Spinal cord (tissue), 10 donors: ENCODE results near the gene KRT33A. TPM values are rescaled to one million over a fixed set of nuclear protein-coding genes. Genes with fewer than 3 reads are reported as not detected.
"Not testable (repeated sequence)": the region's sequence is repeated elsewhere in the genome, so short reads cannot be mapped to it uniquely, and the experiment has no call there.

ENCODE experiments used
- DNase-seq, 6 donors: peaks; one replicate each; pipeline versions ENCODE4 v3.0.0 to v3.0.0-alpha.2; 2013 to 2015; ENCODE audit warnings: low spot score in 6 of 6, low read depth in 4 of 6
- H3K27ac ChIP-seq: one replicate; pipeline ENCODE4 v1.5.1; 2013; ENCODE audit warnings: low read depth, low read length, control low read depth
- H3K27me3 ChIP-seq: one replicate; pipeline ENCODE4 v1.6.1; 2013; ENCODE audit warnings: low read length; ENCODE audit not compliant: control insufficient read depth, insufficient read depth
- H3K36me3 ChIP-seq: one replicate; pipeline ENCODE4 v1.6.1; 2013; ENCODE audit warnings: low read length; ENCODE audit not compliant: control insufficient read depth, insufficient read depth
- H3K4me1 ChIP-seq: one replicate; pipeline ENCODE4 v1.6.1; 2013; ENCODE audit warnings: low read length; ENCODE audit not compliant: control insufficient read depth, insufficient read depth
- H3K4me3 ChIP-seq: one replicate; pipeline ENCODE4 v1.5.1; 2013; ENCODE audit warnings: low read depth, low read length, control low read depth
- H3K9me3 ChIP-seq: one replicate; pipeline ENCODE4 v1.6.1; 2013; ENCODE audit warnings: low read length; ENCODE audit not compliant: control insufficient read depth, insufficient read depth
- WGBS: methylation state at CpG from one replicate; pipeline ENCODE4 v1.1.5; 2013; ENCODE audit warnings: missing lambda C conversion rate; ENCODE audit not compliant: insufficient coverage; 5-methylcytosine and 5-hydroxymethylcytosine counted together
- polyA plus RNA-seq, 2 donors: library from polyadenylated mRNA; unstranded; fragments of 120-200 nt; gene quantifications; one replicate each; pipeline ENCODE4 v1.2.1, GENCODE V29; 2013; ENCODE audit not compliant: insufficient read length in 2 of 2
- total RNA-seq, 2 donors: library from RNA; depleted of rRNA in 1 of 2; stranded (reverse); fragments of 120-200 nt in 1 of 2; fragments of >200 nt in 1 of 2; gene quantifications; one replicate each; pipeline versions ENCODE4 v1.2.3 to v1.2.4, GENCODE V29; 2013 to 2014
- donor health status: healthy.

Gene KRT33A
- total and polyA plus RNA-seq, 4 donors: not detected

GRCh38 chr17:41346421-41346820 lies 4.2 kb downstream of the KRT33A start:
- H3K4me3 ChIP-seq, H3K27me3 ChIP-seq, H3K27ac ChIP-seq, H3K36me3 ChIP-seq, H3K9me3 ChIP-seq, H3K4me1 ChIP-seq, DNase-seq: not testable (repeated sequence)
- 95% methylated on average over 14 of the region's 16 CpGs for WGBS

GRCh38 chr17:41345992-41346391 lies 4.6 kb downstream of the KRT33A start:
- WGBS: 96% methylated on average over 3 of the region's 3 CpGs
- Histone ChIP-seq H3K4me1 (peaks cover 6% of the 10 kb centered on the region), H3K4me3 (no peak overlapping the region), H3K27ac (peak overlapping the region; percentile 16), H3K36me3 (no peaks in the 10 kb centered on the region), H3K9me3 (peaks cover 2% of the 10 kb centered on the region), H3K27me3 (no peaks in the 10 kb centered on the region)
- no peak for DNase-seq

- H3K4me3 ChIP-seq: no peak overlapping the region
- DNase-seq: no peak
- H3K27me3 ChIP-seq: no peaks in the 10 kb centered on the region
- WGBS: 71% methylated on average over 3 of the region's 3 CpGs
- peaks cover 2% of the 10 kb centered on the region for H3K4me1 ChIP-seq
- H3K27ac ChIP-seq: no peak overlapping the region
- peaks cover 2% of the 10 kb centered on the region for H3K9me3 ChIP-seq
- H3K36me3 ChIP-seq: no peaks in the 10 kb centered on the region
Measured at GRCh38 chr17:41343029-41343428, 7.6 kb downstream of the KRT33A start.

GRCh38 chr17:41340934-41341861 lies 9.4 kb downstream of the KRT33A start:
- WGBS: 76% methylated on average over 6 of the region's 7 CpGs
- H3K36me3 ChIP-seq: no peaks in the 10 kb centered on the region
- H3K9me3 ChIP-seq: peaks cover 2% of the 10 kb centered on the region
- no peak for DNase-seq
- no peak overlapping the region for H3K27ac ChIP-seq
- no peaks in the 10 kb centered on the region for H3K4me1 ChIP-seq
- H3K27me3 ChIP-seq: no peaks in the 10 kb centered on the region
- H3K4me3 ChIP-seq: no peak overlapping the region

- no peak for DNase-seq
- 49% methylated on average over 2 of the region's 3 CpGs for WGBS
- H3K4me1 ChIP-seq: no peaks in the 10 kb centered on the region
- H3K36me3 ChIP-seq: no peaks in the 10 kb centered on the region
- H3K27ac ChIP-seq: no peak overlapping the region
- H3K9me3 ChIP-seq: peaks cover 2% of the 10 kb centered on the region
- H3K27me3 ChIP-seq: no peaks in the 10 kb centered on the region
- H3K4me3 ChIP-seq: no peak overlapping the region
Measured at GRCh38 chr17:41340494-41340893, 10.1 kb downstream of the KRT33A start.

GRCh38 chr17:41339571-41340172 lies 11.0 kb downstream of the KRT33A start:
- Histone ChIP-seq H3K27ac (no peak overlapping the region), H3K4me3 (no peak overlapping the region), H3K9me3 (peaks cover 2% of the 10 kb centered on the region), H3K4me1 (no peaks in the 10 kb centered on the region), H3K27me3 (no peaks in the 10 kb centered on the region), H3K36me3 (no peaks in the 10 kb centered on the region)
- no peak for DNase-seq
- 50% methylated on average over 1 of the region's 2 CpGs for WGBS

- H3K36me3 ChIP-seq: no peaks in the 10 kb centered on the region
- 81% methylated on average over 3 of the region's 5 CpGs for WGBS
- H3K9me3 ChIP-seq: peaks cover 2% of the 10 kb centered on the region
- no peaks in the 10 kb centered on the region for H3K4me1 ChIP-seq
- no peaks in the 10 kb centered on the region for H3K27me3 ChIP-seq
- no peak for DNase-seq
- no peak overlapping the region for H3K4me3 ChIP-seq
- H3K27ac ChIP-seq: no peak overlapping the region
Measured at GRCh38 chr17:41338961-41339485, 11.6 kb downstream of the KRT33A start.

GRCh38 chr17:41335747-41336146 lies 14.9 kb downstream of the KRT33A start:
- no CpG with 5 or more reads among the region's 1 CpG for WGBS

GRCh38 chr17:41334385-41335305 lies 16.0 kb downstream of the KRT33A start:
- Histone ChIP-seq H3K36me3 (no peaks in the 10 kb centered on the region), H3K27ac (no peak overlapping the region), H3K9me3 (no peaks in the 10 kb centered on the region), H3K27me3 (no peaks in the 10 kb centered on the region), H3K4me1 (no peaks in the 10 kb centered on the region), H3K4me3 (no peak overlapping the region)
- WGBS: 70% methylated on average over 5 of the region's 6 CpGs
- DNase-seq: peak in 1 of 6 donors; percentile 4

More at GRCh38 chr17:41335747-41336146, 14.9 kb downstream of the KRT33A start:
- no peak for DNase-seq
- Histone ChIP-seq H3K9me3 (no peaks in the 10 kb centered on the region), H3K4me1 (no peaks in the 10 kb centered on the region), H3K4me3 (no peak overlapping the region), H3K27me3 (no peaks in the 10 kb centered on the region), H3K27ac (no peak overlapping the region), H3K36me3 (no peaks in the 10 kb centered on the region)
